Stimulated activated CD8-positive, alpha-beta memory T cell treated with anti-CD3 and anti-CD28 coated beads, Interleukin-12 subunit alpha, Interleukin-12 subunit beta, amount 100 ng/mL, for 24 hours (primary cell): Measurements from ENCODE around the gene TRABD2A.
"Not testable (repeated sequence)": the region's sequence is repeated elsewhere in the genome, so short reads cannot be mapped to it uniquely, and the experiment has no call there.

Experiments
- DNase-seq: peaks from one replicate; pipeline ENCODE4 v3.0.0-alpha.2; 2020; ENCODE audit errors: extremely low read depth

Gene TRABD2A

GRCh38 chr2:84879584-84880394 is 1.1 kb downstream of the TRABD2A start:
- no peak for DNase-seq

- DNase-seq: no peak
Measured at GRCh38 chr2:84878896-84879583, 1.8 kb downstream of the TRABD2A start.

- DNase-seq: no peak
Measured at GRCh38 chr2:84878459-84878858, 2.4 kb downstream of the TRABD2A start.

GRCh38 chr2:84876369-84876768 is 4.5 kb downstream of the TRABD2A start:
- DNase-seq: no peak

GRCh38 chr2:84875619-84876018 is 5.3 kb downstream of the TRABD2A start:
- not testable (repeated sequence) for DNase-seq

GRCh38 chr2:84875213-84875560 is 5.7 kb downstream of the TRABD2A start:
- no peak for DNase-seq

GRCh38 chr2:84874381-84875212 is 6.3 kb downstream of the TRABD2A start:
- no peak for DNase-seq

- DNase-seq: no peak
Measured at GRCh38 chr2:84873350-84873749, 7.5 kb downstream of the TRABD2A start.

- not testable (repeated sequence) for DNase-seq
Measured at GRCh38 chr2:84872691-84873090, 8.2 kb downstream of the TRABD2A start.

GRCh38 chr2:84870306-84870705 is 10.6 kb downstream of the TRABD2A start:
- DNase-seq: no peak

- not testable (repeated sequence) for DNase-seq
Measured at GRCh38 chr2:84868327-84868726, 12.6 kb downstream of the TRABD2A start.

- DNase-seq: no peak
Measured at GRCh38 chr2:84866122-84866521, 14.8 kb downstream of the TRABD2A start.

- no peak for DNase-seq
Measured at GRCh38 chr2:84865181-84865783, 15.6 kb downstream of the TRABD2A start.

- no peak for DNase-seq
Measured at GRCh38 chr2:84862006-84862405, 18.9 kb downstream of the TRABD2A start.

- no peak for DNase-seq
Measured at GRCh38 chr2:84861539-84861938, 19.3 kb downstream of the TRABD2A start.

- DNase-seq: no peak
Measured at GRCh38 chr2:84858937-84859336, 21.9 kb downstream of the TRABD2A start.

- no peak for DNase-seq
Measured at GRCh38 chr2:84858123-84858522, 22.8 kb downstream of the TRABD2A start.

GRCh38 chr2:84857566-84857965 is 23.3 kb downstream of the TRABD2A start:
- no peak for DNase-seq

- no peak for DNase-seq
Measured at GRCh38 chr2:84856787-84857186, 24.1 kb downstream of the TRABD2A start.

GRCh38 chr2:84855731-84856130 is 25.2 kb downstream of the TRABD2A start:
- DNase-seq: no peak

- no peak for DNase-seq
Measured at GRCh38 chr2:84854850-84855249, 26.0 kb downstream of the TRABD2A start.

GRCh38 chr2:84851876-84852275 is 29.0 kb downstream of the TRABD2A start:
- no peak for DNase-seq
